ENCODE results near the gene ARHGAP18.

GRCh38 chr6:129543981-129544380 is 166.0 kb downstream of the ARHGAP18 start:
- no peak for TF ChIP-seq CTCF (IDR thresholded peaks at IDR 0.05)
- no peak for TF ChIP-seq POLR2A (IDR thresholded peaks at IDR 0.05)

All from lower leg skin (tissue), 3 donors.